SK-N-SH (cell line): Measurements from ENCODE around the gene MDM4. TPM values are rescaled to one million over a fixed set of nuclear protein-coding genes. Genes with fewer than 3 reads are reported as not detected.

Source experiments
- CTCF ChIA-PET: fragments of 300-600, 350-600 bp; formaldehyde crosslinking; extraction: SDS; loops from one replicate; lab custom pipeline; 2021; lab: Yijun Ruan, JAX
- POLR2A ChIA-PET: fragments of 350-600 bp; sonication (Branson Sonifier 250); formaldehyde crosslinking; extraction: SDS; loops from one replicate; lab custom pipeline; 2020; ENCODE audit warnings: antibody characterized with exemption, inconsistent platforms; lab: Yijun Ruan, JAX
- DNase-seq: peaks from one replicate; pipeline ENCODE4 v3.0.0; 2012
- H2AFZ ChIP-seq: fragments of 200-600 bp; sonication (generic); 2 replicates; pipeline ENCODE4 v1.8.1; 2016; ENCODE audit warnings: antibody characterized with exemption, mild to moderate bottlenecking, low read depth
- H3F3A ChIP-seq: fragments of 200-600 bp; sonication (generic); replicated peaks from 2 replicates; pipeline ENCODE3; 2016; ENCODE audit warnings: antibody characterized with exemption, mild to moderate bottlenecking; ENCODE audit not compliant: insufficient read depth
- H3K27ac ChIP-seq, 2 experiments: fragments of 200-500 bp in 1 of 2; fragments of 200-600 bp in 1 of 2; sonication (Bioruptor generic) in 1 of 2; sonication (generic), shearing (Covaris generic) in 1 of 2; 2 replicates each; pipeline versions ENCODE4 v1.5.1 to v1.6.1; 2014 to 2016; ENCODE audit warnings: low read depth in 2 of 2, inconsistent platforms in 1 of 2, low read length in 1 of 2, mild to moderate bottlenecking in 1 of 2, mixed read lengths in 1 of 2
- H3K27me3 ChIP-seq: fragments of 200-600 bp; sonication (generic), shearing (Covaris generic); 2 replicates; pipeline ENCODE4 v1.6.1; 2016; ENCODE audit warnings: mixed run types; ENCODE audit not compliant: insufficient read depth
- H3K36me3 ChIP-seq, 2 experiments: fragments of 200-500 bp in 1 of 2; fragments of 200-600 bp in 1 of 2; sonication (Bioruptor generic) in 1 of 2; sonication (generic) in 1 of 2; replicated peaks in 1 of 2; 2 replicates each; pipeline versions ENCODE3 to v1.5.1; 2014 to 2016; ENCODE audit warnings: low read length in 1 of 2, mild to moderate bottlenecking in 1 of 2; ENCODE audit not compliant: insufficient read depth in 2 of 2, control insufficient read depth in 1 of 2
- H3K4me1 ChIP-seq, 2 experiments: fragments of 200-500 bp in 1 of 2; fragments of 200-600 bp in 1 of 2; sonication (Bioruptor generic) in 1 of 2; sonication (generic), shearing (Covaris generic) in 1 of 2; 2 replicates each; pipeline versions ENCODE4 v1.5.1 to v1.6.1; 2014 to 2016; ENCODE audit warnings: low read depth in 1 of 2, low read length in 1 of 2, mixed run types in 1 of 2; ENCODE audit not compliant: insufficient read depth in 2 of 2, control insufficient read depth in 1 of 2
- H3K4me2 ChIP-seq: fragments of 200-600 bp; sonication (generic), shearing (Covaris generic); 2 replicates; pipeline ENCODE4 v1.6.1; 2017; ENCODE audit warnings: mixed run types
- H3K4me3 ChIP-seq, 2 experiments: fragments of 200-500 bp in 1 of 2; fragments of 200-600 bp in 1 of 2; sonication (Bioruptor generic) in 1 of 2; sonication (generic), shearing (Covaris generic) in 1 of 2; 2 replicates each; pipeline versions ENCODE4 v1.5.1 to v1.8.1; 2014 to 2016; ENCODE audit warnings: low read depth in 2 of 2, inconsistent platforms in 1 of 2, low read length in 1 of 2, mild to moderate bottlenecking in 1 of 2, mixed read lengths in 1 of 2, moderate library complexity in 1 of 2
- H3K79me2 ChIP-seq: fragments of 200-600 bp; sonication (generic); 2 replicates; pipeline ENCODE4 v1.8.1; 2017; ENCODE audit warnings: mild to moderate bottlenecking; ENCODE audit not compliant: insufficient read depth
- H3K9ac ChIP-seq: fragments of 200-600 bp; sonication (generic); 2 replicates; pipeline ENCODE4 v1.6.1; 2017; ENCODE audit warnings: mixed run types
- H3K9me2 ChIP-seq: fragments of 200-600 bp; sonication (generic); 2 replicates; pipeline ENCODE4 v1.6.1; 2017; ENCODE audit warnings: mixed run types
- H3K9me3 ChIP-seq: fragments of 200-600 bp; sonication (generic); 2 replicates; pipeline ENCODE4 v1.6.1; 2017; ENCODE audit warnings: mixed run types, mild to moderate bottlenecking, moderate library complexity
- H4K20me1 ChIP-seq: fragments of 200-600 bp; sonication (generic); 2 replicates; pipeline ENCODE4 v1.6.1; 2017; ENCODE audit warnings: mild to moderate bottlenecking, mixed run types; ENCODE audit not compliant: insufficient read depth
- CHD2 ChIP-seq: fragments of 150-350 bp; IDR thresholded peaks from 2 replicates; pipeline ENCODE4 v1.6.1; 2018; ENCODE audit warnings: low read length; ENCODE audit not compliant: partially characterized antibody
- ELF1 ChIP-seq: IDR thresholded peaks from 2 replicates; pipeline ENCODE4 v1.4.0; 2012
- EP300 ChIP-seq, 2 experiments: IDR thresholded peaks; 2 replicates each; pipeline versions ENCODE4 v1.4.0 to v1.6.1; 2012; ENCODE audit warnings: borderline replicate concordance in 1 of 2, low read depth in 1 of 2, low read length in 1 of 2
- EZH2phosphoT487 ChIP-seq: fragments of 200-600 bp; sonication (generic); IDR thresholded peaks from 2 replicates; pipeline ENCODE4 v1.6.1; 2017; ENCODE audit warnings: low read depth, mixed run types, mild to moderate bottlenecking, antibody characterized with exemption, moderate library complexity, borderline replicate concordance
- FOSL2 ChIP-seq: IDR thresholded peaks from 2 replicates; pipeline ENCODE4 v1.4.0; 2012; ENCODE audit warnings: low read depth, mild to moderate bottlenecking, moderate library complexity, borderline replicate concordance
- FOXM1 ChIP-seq: IDR thresholded peaks from 2 replicates; pipeline ENCODE4 v1.4.0; 2012; ENCODE audit warnings: low read depth, mild to moderate bottlenecking
- GABPA ChIP-seq: IDR thresholded peaks from 2 replicates; pipeline ENCODE4 v1.4.0; 2012; ENCODE audit warnings: low read depth, mild to moderate bottlenecking
- GATA2 ChIP-seq: sonication (generic); formaldehyde crosslinking; IDR thresholded peaks from 2 replicates; pipeline ENCODE4 v1.5.0; 2020; ENCODE audit warnings: mild to moderate bottlenecking, missing genetic modification reagents
- MXI1 ChIP-seq: IDR thresholded peaks from 2 replicates; pipeline ENCODE4 v1.6.1; 2012; ENCODE audit warnings: mild to moderate bottlenecking, low read depth, low read length, improper control_type of control experiment
- NRF1 ChIP-seq: IDR thresholded peaks from 2 replicates; pipeline ENCODE4 v1.6.1; 2012; ENCODE audit warnings: low read depth, mild to moderate bottlenecking, low read length
- RXRA ChIP-seq: IDR thresholded peaks from 2 replicates; pipeline ENCODE4 v1.4.0; 2012; ENCODE audit warnings: low read depth, mild to moderate bottlenecking, borderline replicate concordance
- TAF1 ChIP-seq: IDR thresholded peaks from 2 replicates; pipeline ENCODE4 v1.6.1; 2012; ENCODE audit warnings: low read depth, mild to moderate bottlenecking, low read length, moderate library complexity, borderline replicate concordance
- TCF12 ChIP-seq: IDR thresholded peaks from 2 replicates; pipeline ENCODE4 v1.4.0; 2012
- TEAD4 ChIP-seq: IDR thresholded peaks from 2 replicates; pipeline ENCODE4 v1.4.0; 2012; ENCODE audit warnings: mild to moderate bottlenecking, borderline replicate concordance; ENCODE audit not compliant: insufficient read depth
- WGBS: methylation state at CpG from one replicate; pipeline ENCODE4 v1.1.6; 2017; ENCODE audit warnings: low lambda C conversion rate; 5-methylcytosine and 5-hydroxymethylcytosine counted together
- polyA plus RNA-seq, 3 experiments: library from polyadenylated mRNA; depleted of rRNA; stranded (reverse); fragments of >200 nt; gene quantifications; 2 replicates each; pipeline ENCODE4 v1.2.3, GENCODE V29; 2012
- TF ChIP-seq, protein P1 (sequence below): IDR thresholded peaks from 2 replicates; pipeline ENCODE4 v1.4.0; 2012; ENCODE audit warnings: low read depth, borderline replicate concordance
- TF ChIP-seq, protein P2 (sequence below): IDR thresholded peaks from 2 replicates; pipeline ENCODE4 v1.4.0; 2012; ENCODE audit warnings: low read depth
- TF ChIP-seq, protein P3 (sequence below): IDR thresholded peaks from 2 replicates; pipeline ENCODE4 v1.6.1; 2012; ENCODE audit warnings: mild to moderate bottlenecking, low read depth, low read length, moderate library complexity

The MDM4 gene
- polyA plus RNA-seq, 1 of the 3 experiments (the other 2 are of a cell fraction): 6.2 TPM

DNA sequence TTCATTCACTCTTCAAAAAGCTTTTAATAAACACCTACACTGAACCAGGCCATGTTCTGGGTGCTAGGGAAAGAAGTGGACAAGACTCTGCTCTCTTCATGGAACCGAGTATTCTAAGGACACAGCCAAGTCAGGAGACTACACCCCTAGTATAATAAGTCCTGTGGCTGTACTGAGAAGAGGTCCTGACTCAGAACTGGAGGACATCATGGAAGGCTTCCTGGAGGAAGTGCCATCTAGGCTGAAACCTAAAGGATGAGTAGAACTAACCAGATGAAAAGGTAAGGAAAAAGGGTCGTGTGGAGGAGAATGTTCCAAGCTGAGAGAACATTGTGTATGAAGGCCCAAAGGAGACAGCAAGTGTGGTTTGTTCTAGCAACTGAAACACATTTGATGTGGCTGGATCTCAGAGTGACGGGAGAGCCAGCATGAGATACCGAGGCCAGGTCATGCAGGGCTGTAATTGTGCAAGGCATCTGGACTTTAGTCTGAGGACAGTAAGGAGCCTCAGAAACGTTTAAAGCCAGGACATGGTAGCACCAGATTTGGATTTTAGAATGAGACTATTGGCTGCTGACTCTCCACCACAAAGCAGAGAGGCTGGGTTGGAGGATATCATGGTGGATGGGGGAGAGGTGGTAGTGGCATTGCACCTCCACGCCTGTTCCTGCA is 86.8 kb downstream of the MDM4 start:
- H3K36me3 ChIP-seq: no peaks in the 10 kb centered on the region
- 34% methylated on average over 6 of the region's 6 CpGs for WGBS
- H3F3A ChIP-seq: no peaks in the 10 kb centered on the region
- H3K4me2 ChIP-seq: no peak overlapping the region
- H3K4me3 ChIP-seq: no peak overlapping the region
- H3K27me3 ChIP-seq: no peaks in the 10 kb centered on the region; the same call in 1 of the 2 replicates
- no peak overlapping the region for H2AFZ ChIP-seq
- H3K4me1 ChIP-seq: no peaks in the 10 kb centered on the region
- H4K20me1 ChIP-seq: no peaks in the 10 kb centered on the region
- H3K9me3 ChIP-seq: no peaks in the 10 kb centered on the region
- TF ChIP-seq CHD2 (no peak), MXI1 (no peak), NRF1 (no peak), FOSL2 (no peak), FOXM1 (no peak), GATA2 (CRISPR knock-in tag) (no peak), TCF12 (no peak), GABPA (no peak), EZH2phosphoT487 (no peak), TEAD4 (no peak), EP300 (IDR thresholded peaks at IDR 0.05; ENCODE audit: borderline replicate concordance in 1 of 2, low read depth in 1 of 2, low read length in 1 of 2) (no peak), ELF1 (no peak), RXRA (no peak), TAF1 (no peak)
- TF ChIP-seq, protein P1, sequence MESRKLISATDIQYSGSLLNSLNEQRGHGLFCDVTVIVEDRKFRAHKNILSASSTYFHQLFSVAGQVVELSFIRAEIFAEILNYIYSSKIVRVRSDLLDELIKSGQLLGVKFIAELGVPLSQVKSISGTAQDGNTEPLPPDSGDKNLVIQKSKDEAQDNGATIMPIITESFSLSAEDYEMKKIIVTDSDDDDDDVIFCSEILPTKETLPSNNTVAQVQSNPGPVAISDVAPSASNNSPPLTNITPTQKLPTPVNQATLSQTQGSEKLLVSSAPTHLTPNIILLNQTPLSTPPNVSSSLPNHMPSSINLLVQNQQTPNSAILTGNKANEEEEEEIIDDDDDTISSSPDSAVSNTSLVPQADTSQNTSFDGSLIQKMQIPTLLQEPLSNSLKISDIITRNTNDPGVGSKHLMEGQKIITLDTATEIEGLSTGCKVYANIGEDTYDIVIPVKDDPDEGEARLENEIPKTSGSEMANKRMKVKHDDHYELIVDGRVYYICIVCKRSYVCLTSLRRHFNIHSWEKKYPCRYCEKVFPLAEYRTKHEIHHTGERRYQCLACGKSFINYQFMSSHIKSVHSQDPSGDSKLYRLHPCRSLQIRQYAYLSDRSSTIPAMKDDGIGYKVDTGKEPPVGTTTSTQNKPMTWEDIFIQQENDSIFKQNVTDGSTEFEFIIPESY: no peak
- TF ChIP-seq, protein P2, sequence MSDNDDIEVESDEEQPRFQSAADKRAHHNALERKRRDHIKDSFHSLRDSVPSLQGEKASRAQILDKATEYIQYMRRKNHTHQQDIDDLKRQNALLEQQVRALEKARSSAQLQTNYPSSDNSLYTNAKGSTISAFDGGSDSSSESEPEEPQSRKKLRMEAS: no peak
- TF ChIP-seq, protein P3, sequence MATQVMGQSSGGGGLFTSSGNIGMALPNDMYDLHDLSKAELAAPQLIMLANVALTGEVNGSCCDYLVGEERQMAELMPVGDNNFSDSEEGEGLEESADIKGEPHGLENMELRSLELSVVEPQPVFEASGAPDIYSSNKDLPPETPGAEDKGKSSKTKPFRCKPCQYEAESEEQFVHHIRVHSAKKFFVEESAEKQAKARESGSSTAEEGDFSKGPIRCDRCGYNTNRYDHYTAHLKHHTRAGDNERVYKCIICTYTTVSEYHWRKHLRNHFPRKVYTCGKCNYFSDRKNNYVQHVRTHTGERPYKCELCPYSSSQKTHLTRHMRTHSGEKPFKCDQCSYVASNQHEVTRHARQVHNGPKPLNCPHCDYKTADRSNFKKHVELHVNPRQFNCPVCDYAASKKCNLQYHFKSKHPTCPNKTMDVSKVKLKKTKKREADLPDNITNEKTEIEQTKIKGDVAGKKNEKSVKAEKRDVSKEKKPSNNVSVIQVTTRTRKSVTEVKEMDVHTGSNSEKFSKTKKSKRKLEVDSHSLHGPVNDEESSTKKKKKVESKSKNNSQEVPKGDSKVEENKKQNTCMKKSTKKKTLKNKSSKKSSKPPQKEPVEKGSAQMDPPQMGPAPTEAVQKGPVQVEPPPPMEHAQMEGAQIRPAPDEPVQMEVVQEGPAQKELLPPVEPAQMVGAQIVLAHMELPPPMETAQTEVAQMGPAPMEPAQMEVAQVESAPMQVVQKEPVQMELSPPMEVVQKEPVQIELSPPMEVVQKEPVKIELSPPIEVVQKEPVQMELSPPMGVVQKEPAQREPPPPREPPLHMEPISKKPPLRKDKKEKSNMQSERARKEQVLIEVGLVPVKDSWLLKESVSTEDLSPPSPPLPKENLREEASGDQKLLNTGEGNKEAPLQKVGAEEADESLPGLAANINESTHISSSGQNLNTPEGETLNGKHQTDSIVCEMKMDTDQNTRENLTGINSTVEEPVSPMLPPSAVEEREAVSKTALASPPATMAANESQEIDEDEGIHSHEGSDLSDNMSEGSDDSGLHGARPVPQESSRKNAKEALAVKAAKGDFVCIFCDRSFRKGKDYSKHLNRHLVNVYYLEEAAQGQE: no peak
- ChIA-PET CTCF (interaction anchor here (0.6 to 1.3 kb wide), 5 partner anchors 11 to 373 kb away, joined by 3 to 4 read pairs (median 3); no protein-coding TSS in a partner anchor), POLR2A (no interaction called here)
- no peak for DNase-seq
- no peak overlapping the region for H3K27ac ChIP-seq
- no peak overlapping the region for H3K9ac ChIP-seq
- no peaks in the 10 kb centered on the region for H3K9me2 ChIP-seq
- H3K79me2 ChIP-seq: no peaks in the 10 kb centered on the region
